NCI-H146 (cell line): Measurements from ENCODE around the gene MED29.

ENCODE experiments used
- DNase-seq: peaks from one replicate; lab custom pipeline; 2025; lab: John Stamatoyannopoulos, UW

Gene MED29

GRCh38 chr19:39411081-39411831, 20.1 kb downstream of the MED29 start:
- DNase-seq = no peak

DNA sequence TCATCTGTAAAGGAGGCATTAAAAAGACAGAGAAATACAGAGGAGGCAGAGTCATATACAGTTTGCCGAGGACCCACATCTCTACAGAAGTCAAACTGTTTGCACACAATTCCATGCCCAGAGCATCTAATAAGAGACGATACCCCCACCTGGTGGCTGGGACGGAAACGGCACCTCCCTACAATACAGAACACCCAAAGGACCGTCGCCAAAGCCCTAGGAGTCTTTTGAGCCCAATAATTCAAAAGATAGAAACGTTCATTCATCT, 20.6 kb downstream of the MED29 start:
- DNase-seq = peak; percentile 94

DNA sequence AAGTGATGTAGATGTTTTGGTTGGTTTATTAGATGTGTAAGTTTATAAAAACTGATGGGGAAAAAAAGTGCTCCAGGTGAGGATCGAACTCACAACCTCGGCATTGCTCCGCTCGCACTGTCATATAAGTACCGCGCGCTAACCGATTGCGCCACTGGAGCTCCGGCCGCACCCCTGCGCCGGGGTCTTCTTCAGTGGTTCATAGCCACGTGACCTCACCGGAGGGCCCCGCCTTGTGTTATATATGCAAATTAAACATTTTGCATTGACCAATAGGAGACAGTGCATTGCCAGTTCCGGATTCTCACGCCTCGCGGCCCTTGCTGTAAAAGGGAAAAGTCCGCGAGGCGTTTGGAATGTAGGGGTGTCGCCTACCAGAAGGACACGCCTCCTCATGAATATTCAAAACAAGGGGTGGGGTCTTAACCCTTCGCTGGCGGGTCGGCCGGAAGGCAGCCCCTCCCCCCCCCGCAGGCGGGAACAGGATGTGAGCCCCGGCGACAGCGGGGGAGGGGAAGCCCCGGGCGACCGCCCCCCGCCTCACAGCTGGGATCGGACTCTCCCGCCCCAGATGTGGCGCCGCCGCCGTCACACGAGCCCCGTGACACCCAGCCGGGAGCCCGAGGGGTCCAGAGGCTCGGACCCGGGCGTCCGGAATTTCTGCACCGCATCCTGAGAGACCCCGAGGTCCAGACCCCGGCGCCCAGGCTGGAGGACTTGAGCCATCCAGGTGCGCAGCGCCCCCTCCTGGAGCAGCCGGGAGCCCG, 21.1 kb downstream of the MED29 start, which contains the start of gene PLEKHG2:
Gene PLEKHG2 (plus strand): TSS at position 570 of the 767 bp plus-strand sequence. CDS start 1,418 bp downstream, outside the sequence.
- peak; percentile 100 for DNase-seq

- peak; percentile 60 for DNase-seq
Measured at GRCh38 chr19:39412867-39413271, 21.7 kb downstream of the MED29 start.

GRCh38 chr19:39413272-39413910, 22.2 kb downstream of the MED29 start:
- DNase-seq = peak; percentile 75

GRCh38 chr19:39413911-39414608, 22.9 kb downstream of the MED29 start:
- DNase-seq = peak; percentile 35

- no peak for DNase-seq
Measured at GRCh38 chr19:39415111-39416046, 24.2 kb downstream of the MED29 start.

- no peak for DNase-seq
Measured at GRCh38 chr19:39416152-39417120, 25.3 kb downstream of the MED29 start.

GRCh38 chr19:39417463-39418181, 26.4 kb downstream of the MED29 start:
- DNase-seq = no peak

DNA sequence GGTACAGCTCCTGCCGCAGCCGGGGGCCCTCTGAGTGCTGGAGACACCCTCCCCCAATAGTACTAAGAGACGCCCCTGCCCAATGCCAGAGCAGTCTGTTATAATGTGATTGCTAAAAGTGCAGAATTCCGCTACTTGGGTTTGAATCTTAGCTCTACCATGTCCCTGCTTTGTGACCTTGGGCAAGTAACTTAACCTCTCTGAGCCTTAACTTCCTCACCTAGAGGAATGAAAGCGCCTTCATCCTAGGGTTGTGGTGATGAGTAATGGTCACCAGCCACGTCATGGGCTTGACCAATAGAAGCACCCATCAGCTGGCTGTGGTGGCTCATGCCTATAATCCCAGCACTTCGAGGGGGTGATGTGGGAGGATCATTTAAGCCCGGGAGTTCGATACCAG, 27.8 kb downstream of the MED29 start:
- no peak for DNase-seq

DNA sequence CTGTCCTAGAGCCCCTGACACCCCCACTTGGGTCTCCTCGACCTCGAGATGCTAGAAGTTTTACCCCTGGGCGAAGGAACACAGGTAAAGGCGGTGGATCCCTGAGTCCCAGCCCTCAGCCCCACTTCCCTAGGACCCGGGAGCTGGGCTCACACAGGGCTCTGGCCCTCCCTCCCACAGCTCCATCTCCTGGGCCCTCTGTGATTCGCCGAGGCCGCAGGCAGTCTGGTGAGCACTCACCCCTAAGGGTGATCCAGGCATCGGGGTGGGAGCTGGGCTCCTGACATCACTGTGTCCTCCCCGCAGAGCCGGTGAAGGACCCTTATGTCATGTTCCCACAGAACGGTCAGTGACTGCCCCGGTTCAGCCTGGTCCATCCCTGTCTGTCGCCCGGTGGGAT, 29.6 kb downstream of the MED29 start:
- DNase-seq = no peak

GRCh38 chr19:39422020-39422419, 30.8 kb downstream of the MED29 start:
- DNase-seq = no peak

DNA sequence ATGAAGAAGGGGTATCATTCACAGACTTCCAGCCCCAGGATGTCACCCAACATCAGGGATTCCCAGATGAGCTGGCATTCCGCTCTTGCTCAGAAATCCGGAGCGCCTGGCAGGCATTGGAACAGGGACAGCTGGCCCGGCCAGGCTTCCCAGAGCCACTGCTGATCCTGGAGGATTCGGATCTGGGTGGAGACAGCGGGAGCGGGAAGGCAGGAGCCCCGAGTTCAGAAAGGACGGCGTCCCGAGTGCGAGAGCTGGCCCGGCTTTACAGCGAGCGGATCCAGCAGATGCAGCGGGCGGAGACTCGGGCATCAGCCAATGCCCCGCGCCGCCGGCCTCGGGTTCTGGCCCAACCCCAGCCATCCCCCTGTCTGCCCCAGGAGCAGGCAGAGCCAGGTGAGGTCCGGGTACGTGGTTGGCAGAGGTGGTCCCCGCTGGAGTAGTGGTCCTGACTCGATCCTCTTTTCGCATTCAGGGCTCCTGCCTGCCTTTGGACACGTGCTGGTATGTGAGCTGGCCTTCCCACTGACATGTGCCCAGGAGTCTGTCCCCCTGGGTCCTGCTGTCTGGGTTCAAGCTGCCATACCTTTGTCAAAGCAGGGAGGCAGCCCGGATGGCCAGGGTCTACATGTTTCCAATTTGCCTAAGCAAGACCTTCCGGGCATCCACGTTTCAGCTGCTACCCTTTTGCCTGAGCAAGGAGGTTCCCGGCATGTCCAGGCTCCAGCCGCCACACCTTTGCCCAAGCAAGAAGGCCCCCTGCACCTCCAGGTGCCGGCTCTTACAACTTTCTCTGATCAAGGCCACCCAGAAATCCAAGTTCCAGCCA, 32.3 kb downstream of the MED29 start:
- no peak for DNase-seq

DNA sequence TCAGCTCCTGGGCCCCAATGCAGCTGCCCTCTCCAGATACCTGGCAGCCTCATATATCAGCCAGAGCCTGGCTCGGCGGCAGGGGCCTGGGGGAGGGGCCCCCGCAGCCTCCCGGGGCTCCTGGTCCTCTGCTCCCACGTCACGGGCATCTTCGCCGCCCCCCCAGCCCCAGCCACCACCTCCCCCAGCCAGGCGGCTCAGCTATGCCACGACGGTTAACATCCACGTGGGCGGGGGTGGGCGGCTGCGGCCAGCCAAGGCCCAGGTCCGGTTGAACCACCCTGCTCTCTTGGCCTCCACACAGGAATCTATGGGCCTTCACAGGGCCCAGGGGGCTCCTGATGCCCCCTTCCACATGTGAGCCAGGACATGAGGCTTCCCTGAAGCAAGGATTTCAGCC, 33.8 kb downstream of the MED29 start:
- no peak for DNase-seq

GRCh38 chr19:39425744-39426143, 34.6 kb downstream of the MED29 start:
- no peak for DNase-seq

GRCh38 chr19:39426170-39426569, 35.0 kb downstream of the MED29 start:
- DNase-seq = no peak

- no peak for DNase-seq
Measured at GRCh38 chr19:39427707-39428106, 36.5 kb downstream of the MED29 start.

DNA sequence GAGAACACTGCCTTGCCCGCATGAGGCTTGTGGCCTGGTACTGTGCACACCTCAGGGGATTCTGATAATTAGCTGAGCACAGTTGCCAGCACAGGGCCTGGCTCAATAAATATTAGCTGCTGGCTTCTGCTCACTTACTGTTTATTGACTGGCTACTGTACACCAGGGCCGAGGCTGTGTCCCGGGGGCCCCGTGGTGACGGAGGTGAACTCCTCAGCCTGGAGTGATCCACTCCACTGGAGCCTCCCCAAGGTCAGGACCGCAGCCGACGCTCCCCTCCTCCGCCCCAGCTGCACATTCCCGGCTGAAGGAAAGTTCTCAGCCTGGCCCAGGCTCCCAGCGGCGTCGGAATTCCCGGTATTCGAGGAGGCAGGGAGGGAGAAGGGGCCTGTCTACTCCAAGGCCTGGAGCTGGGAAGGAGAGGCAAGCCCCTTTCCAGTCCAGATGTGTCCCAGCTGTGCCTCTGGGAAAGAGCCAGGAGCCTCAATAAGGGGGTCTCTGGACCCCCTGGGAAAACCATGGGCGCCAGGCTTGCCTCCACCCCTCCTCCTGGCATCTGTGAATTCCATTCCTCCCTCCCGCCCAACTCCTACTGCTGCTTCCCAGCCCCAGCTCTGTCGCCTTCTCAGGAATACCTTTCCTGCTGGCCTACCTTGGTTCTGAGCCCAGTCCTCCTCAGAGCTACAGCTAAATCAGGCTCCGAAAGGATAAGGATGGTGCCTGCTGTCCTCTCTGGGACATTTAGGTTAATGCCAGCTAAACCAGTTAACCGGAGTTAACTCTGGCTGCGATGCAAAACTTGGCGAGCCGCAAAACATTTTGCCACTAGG, 37.3 kb downstream of the MED29 start:
- no peak for DNase-seq
